Neural cell (in vitro differentiated cells): ENCODE results near the gene CBX6. TPM values are rescaled to one million over a fixed set of nuclear protein-coding genes. Genes with fewer than 3 reads are reported as not detected.

Experiments
- H2AFZ ChIP-seq: fragments of 200-600, 300-800 bp; sonication (generic), shearing (Covaris generic); 2 replicates; pipeline ENCODE4 v1.6.0; 2014; ENCODE audit warnings: low read depth, mild to moderate bottlenecking, antibody characterized with exemption, low read length, moderate library complexity
- H3F3A ChIP-seq: fragments of 200-600 bp; shearing (Covaris generic); 2 replicates; pipeline ENCODE4 v1.6.1; 2016; ENCODE audit warnings: mild to moderate bottlenecking, moderate library complexity, mixed read lengths, antibody characterized with exemption, low read length; ENCODE audit not compliant: insufficient read depth, poor library complexity, severe bottlenecking
- H3K27ac ChIP-seq: fragments of 200-600, 300-800 bp; sonication (generic), shearing (Covaris generic); 2 replicates; pipeline ENCODE4 v1.5.1; 2014; ENCODE audit warnings: mild to moderate bottlenecking, low read length, moderate library complexity
- H3K27me3 ChIP-seq: fragments of 300-800, 200-600 bp; sonication (generic), shearing (Covaris generic); 2 replicates; pipeline ENCODE4 v1.6.0; 2014; ENCODE audit warnings: mild to moderate bottlenecking, low read depth, low read length, moderate library complexity; ENCODE audit not compliant: insufficient read depth
- H3K36me3 ChIP-seq: fragments of 300-800, 200-600 bp; sonication (generic), shearing (Covaris generic); 2 replicates; pipeline ENCODE4 v1.5.1; 2014; ENCODE audit warnings: mild to moderate bottlenecking, antibody characterized with exemption, low read length, moderate library complexity; ENCODE audit not compliant: insufficient read depth
- H3K4me2 ChIP-seq: fragments of 300-800, 200-600 bp; sonication (generic), shearing (Covaris generic); 2 replicates; pipeline ENCODE4 v1.6.0; 2014; ENCODE audit warnings: mild to moderate bottlenecking, low read length
- H3K4me3 ChIP-seq: fragments of 300-800, 200-600 bp; sonication (generic), shearing (Covaris generic); 2 replicates; pipeline ENCODE4 v1.5.1; 2014; ENCODE audit warnings: mild to moderate bottlenecking, low read length, moderate library complexity
- H3K79me2 ChIP-seq: fragments of 200-600 bp; shearing (Covaris generic); replicated peaks from 2 replicates; pipeline ENCODE4 v1.6.0; 2014; ENCODE audit warnings: mild to moderate bottlenecking, low read length, moderate library complexity; ENCODE audit not compliant: insufficient read depth
- H3K9ac ChIP-seq: fragments of 300-800, 200-600 bp; sonication (generic), shearing (Covaris generic); 2 replicates; pipeline ENCODE4 v1.6.1; 2016; ENCODE audit warnings: mild to moderate bottlenecking, low read length, mixed read lengths
- H3K9me2 ChIP-seq: fragments of 200-600 bp; shearing (Covaris generic); 2 replicates; pipeline ENCODE4 v1.6.1; 2016; ENCODE audit warnings: mild to moderate bottlenecking, low read length, mixed read lengths; ENCODE audit not compliant: insufficient read depth
- H3K9me3 ChIP-seq: fragments of 200-600, 300-800 bp; sonication (generic), shearing (Covaris generic); 2 replicates; pipeline ENCODE4 v1.6.1; 2016; ENCODE audit warnings: mild to moderate bottlenecking, mixed run types, low read length, moderate library complexity, mixed read lengths
- H4K20me1 ChIP-seq: fragments of 200-600 bp; shearing (Covaris generic); 2 replicates; pipeline ENCODE4 v1.6.1; 2016; ENCODE audit warnings: mild to moderate bottlenecking, mixed run types; ENCODE audit not compliant: insufficient read depth
- EP300 ChIP-seq: fragments of 450-650 bp; conservative IDR thresholded peaks from 2 replicates; pipeline ENCODE4 v1.6.1; 2014; ENCODE audit warnings: antibody characterized with exemption, mild to moderate bottlenecking, moderate library complexity; ENCODE audit not compliant: poor library complexity, severe bottlenecking
- POLR2AphosphoS5 ChIP-seq: IDR thresholded peaks from 2 replicates; pipeline ENCODE4 v1.6.1; 2012
- RAD21 ChIP-seq: fragments of 450-650 bp; conservative IDR thresholded peaks from 2 replicates; pipeline ENCODE4 v1.6.1; 2014; ENCODE audit warnings: antibody characterized with exemption, mild to moderate bottlenecking, moderate library complexity
- SMC3 ChIP-seq: fragments of 450-650 bp; conservative IDR thresholded peaks from 2 replicates; pipeline ENCODE4 v1.6.1; 2014; ENCODE audit warnings: antibody characterized with exemption, mild to moderate bottlenecking, moderate library complexity; ENCODE audit not compliant: poor library complexity
- TAF1 ChIP-seq: IDR thresholded peaks from 2 replicates; pipeline ENCODE4 v1.6.1; 2012; ENCODE audit warnings: low read depth
- polyA plus RNA-seq: library from polyadenylated mRNA; depleted of rRNA; stranded (reverse); fragments of >200 nt; gene quantifications from 2 replicates; pipeline ENCODE4 v1.2.3, GENCODE V29; 2014
- TF ChIP-seq, protein P1 (sequence below): fragments of 450-650 bp; IDR thresholded peaks from 2 replicates; pipeline ENCODE4 v1.5.1; 2014; ENCODE audit warnings: antibody characterized with exemption, mild to moderate bottlenecking, moderate library complexity; ENCODE audit not compliant: poor library complexity, severe bottlenecking
- TF ChIP-seq, protein P2 (sequence below): IDR thresholded peaks from 2 replicates; pipeline ENCODE4 v1.6.1; 2012; ENCODE audit warnings: borderline replicate concordance

The CBX6 gene
- polyA plus RNA-seq, 1 donor from 2014 or later, result 13.0 TPM

DNA sequence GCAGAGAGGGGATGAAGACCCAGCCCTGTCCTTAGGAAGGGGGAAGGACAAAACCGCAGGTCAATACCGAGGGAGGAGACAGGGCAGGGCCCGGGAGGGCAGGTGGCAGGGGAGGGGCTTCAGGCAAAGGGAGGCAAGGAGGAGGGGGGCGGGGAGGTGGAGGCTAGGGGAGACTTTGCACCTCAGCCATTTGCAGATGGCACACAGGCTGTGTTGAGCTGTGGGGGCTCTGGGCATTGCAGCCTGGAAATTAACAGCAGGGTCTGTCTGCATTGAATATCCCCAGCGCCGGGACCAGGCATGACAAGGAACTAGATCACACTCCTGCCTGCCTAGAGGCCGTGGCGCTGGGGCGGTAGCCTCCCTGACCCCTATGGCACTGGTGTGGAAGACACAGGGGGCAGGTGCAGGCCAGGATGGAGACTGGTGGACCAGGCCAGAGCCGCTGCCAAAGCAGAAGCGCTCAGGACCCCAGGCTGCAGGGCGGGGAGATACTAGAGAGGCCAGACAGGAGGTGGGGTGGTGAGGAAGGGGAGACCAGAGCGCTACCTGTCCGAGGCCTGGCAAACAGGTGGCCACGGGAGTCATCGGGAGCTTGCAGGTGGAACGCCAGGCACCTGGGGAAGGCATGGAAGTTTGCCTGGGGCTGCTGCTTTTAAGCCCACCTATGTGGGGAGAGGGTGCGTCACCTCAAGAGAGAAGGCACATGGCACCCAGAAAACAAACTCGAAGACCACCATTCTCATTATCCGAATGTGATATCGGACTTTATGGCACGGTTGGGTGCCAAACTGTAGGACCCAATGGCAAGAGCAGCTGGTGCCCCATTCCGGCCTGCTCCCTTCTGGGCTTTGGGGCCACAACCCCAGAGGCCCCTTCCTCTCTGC is 11.5 kb downstream of the CBX6 start:
- no peak overlapping the region for H3K4me3 ChIP-seq
- H2AFZ ChIP-seq, result no peak overlapping the region
- H3F3A ChIP-seq, result no peaks in the 10 kb centered on the region
- no peak overlapping the region for H3K27ac ChIP-seq
- H3K79me2 ChIP-seq, result no peaks in the 10 kb centered on the region
- TF ChIP-seq EP300 (no peak), RAD21 (no peak), SMC3 (no peak), TAF1 (no peak), POLR2AphosphoS5 (no peak)
- H3K36me3 ChIP-seq, result no peaks in the 10 kb centered on the region
- peaks cover 4% of the 10 kb centered on the region for H4K20me1 ChIP-seq
- no peaks in the 10 kb centered on the region for H3K9me3 ChIP-seq
- no peaks in the 10 kb centered on the region for H3K9me2 ChIP-seq
- no peak overlapping the region for H3K4me2 ChIP-seq
- H3K9ac ChIP-seq, result no peak overlapping the region
- H3K27me3 ChIP-seq, result no peaks in the 10 kb centered on the region

DNA sequence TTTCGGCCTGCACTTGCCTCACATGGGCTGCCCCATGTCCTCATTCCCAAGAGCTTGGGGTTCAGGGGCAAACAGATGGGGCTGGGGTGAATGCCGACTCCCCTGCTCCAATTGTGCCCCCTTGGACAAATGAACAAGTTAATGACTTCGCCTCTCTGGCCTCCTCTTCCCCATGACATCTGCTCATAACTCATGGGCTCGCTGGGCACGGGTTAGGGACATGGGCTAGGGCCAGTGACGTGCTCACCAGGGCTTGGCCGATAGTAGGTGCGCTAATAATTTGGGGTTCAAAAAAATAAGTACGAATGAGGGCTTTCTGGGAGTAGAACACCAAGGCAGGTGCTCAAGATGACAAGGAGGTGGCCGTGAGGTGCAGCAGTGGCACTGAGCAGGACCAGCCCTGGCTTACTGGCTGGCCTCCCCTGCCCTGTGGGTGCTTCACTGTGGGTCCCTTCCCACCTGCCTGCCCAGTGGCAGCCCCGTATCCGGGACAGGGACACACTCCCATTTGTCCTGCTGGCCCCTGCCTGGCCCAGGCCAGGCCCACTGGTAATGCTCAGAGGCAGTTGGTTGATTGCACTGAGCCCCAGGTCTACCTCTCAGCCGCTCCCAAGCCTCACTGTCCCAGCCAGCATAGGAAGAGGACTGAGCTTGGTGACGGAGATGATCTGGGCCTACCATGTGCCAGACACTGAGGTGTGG is 12.3 kb downstream of the CBX6 start:
- no peak overlapping the region for H3K9ac ChIP-seq
- no peak overlapping the region for H2AFZ ChIP-seq
- no peak overlapping the region for H3K4me2 ChIP-seq
- TF ChIP-seq, protein P1, sequence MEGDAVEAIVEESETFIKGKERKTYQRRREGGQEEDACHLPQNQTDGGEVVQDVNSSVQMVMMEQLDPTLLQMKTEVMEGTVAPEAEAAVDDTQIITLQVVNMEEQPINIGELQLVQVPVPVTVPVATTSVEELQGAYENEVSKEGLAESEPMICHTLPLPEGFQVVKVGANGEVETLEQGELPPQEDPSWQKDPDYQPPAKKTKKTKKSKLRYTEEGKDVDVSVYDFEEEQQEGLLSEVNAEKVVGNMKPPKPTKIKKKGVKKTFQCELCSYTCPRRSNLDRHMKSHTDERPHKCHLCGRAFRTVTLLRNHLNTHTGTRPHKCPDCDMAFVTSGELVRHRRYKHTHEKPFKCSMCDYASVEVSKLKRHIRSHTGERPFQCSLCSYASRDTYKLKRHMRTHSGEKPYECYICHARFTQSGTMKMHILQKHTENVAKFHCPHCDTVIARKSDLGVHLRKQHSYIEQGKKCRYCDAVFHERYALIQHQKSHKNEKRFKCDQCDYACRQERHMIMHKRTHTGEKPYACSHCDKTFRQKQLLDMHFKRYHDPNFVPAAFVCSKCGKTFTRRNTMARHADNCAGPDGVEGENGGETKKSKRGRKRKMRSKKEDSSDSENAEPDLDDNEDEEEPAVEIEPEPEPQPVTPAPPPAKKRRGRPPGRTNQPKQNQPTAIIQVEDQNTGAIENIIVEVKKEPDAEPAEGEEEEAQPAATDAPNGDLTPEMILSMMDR, result no peak
- TF ChIP-seq RAD21, result no peak
- TF ChIP-seq TAF1, result no peak
- TF ChIP-seq, protein P2, sequence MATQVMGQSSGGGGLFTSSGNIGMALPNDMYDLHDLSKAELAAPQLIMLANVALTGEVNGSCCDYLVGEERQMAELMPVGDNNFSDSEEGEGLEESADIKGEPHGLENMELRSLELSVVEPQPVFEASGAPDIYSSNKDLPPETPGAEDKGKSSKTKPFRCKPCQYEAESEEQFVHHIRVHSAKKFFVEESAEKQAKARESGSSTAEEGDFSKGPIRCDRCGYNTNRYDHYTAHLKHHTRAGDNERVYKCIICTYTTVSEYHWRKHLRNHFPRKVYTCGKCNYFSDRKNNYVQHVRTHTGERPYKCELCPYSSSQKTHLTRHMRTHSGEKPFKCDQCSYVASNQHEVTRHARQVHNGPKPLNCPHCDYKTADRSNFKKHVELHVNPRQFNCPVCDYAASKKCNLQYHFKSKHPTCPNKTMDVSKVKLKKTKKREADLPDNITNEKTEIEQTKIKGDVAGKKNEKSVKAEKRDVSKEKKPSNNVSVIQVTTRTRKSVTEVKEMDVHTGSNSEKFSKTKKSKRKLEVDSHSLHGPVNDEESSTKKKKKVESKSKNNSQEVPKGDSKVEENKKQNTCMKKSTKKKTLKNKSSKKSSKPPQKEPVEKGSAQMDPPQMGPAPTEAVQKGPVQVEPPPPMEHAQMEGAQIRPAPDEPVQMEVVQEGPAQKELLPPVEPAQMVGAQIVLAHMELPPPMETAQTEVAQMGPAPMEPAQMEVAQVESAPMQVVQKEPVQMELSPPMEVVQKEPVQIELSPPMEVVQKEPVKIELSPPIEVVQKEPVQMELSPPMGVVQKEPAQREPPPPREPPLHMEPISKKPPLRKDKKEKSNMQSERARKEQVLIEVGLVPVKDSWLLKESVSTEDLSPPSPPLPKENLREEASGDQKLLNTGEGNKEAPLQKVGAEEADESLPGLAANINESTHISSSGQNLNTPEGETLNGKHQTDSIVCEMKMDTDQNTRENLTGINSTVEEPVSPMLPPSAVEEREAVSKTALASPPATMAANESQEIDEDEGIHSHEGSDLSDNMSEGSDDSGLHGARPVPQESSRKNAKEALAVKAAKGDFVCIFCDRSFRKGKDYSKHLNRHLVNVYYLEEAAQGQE, result no peak
- no peak for TF ChIP-seq POLR2AphosphoS5
- no peaks in the 10 kb centered on the region for H3K27me3 ChIP-seq
- no peaks in the 10 kb centered on the region for H3K9me3 ChIP-seq
- H4K20me1 ChIP-seq, result no peaks in the 10 kb centered on the region
- H3K4me3 ChIP-seq, result no peak overlapping the region
- no peaks in the 10 kb centered on the region for H3K9me2 ChIP-seq
- no peak overlapping the region for H3K27ac ChIP-seq
- no peaks in the 10 kb centered on the region for H3F3A ChIP-seq
- H3K79me2 ChIP-seq, result no peaks in the 10 kb centered on the region
- no peaks in the 10 kb centered on the region for H3K36me3 ChIP-seq
